Parathyroid adenoma (tissue), 2 donors: Measurements from ENCODE around the gene TMEM184C.

Experiments used
- H2AFZ ChIP-seq: fragments of 300-600 bp; sonication (generic); one replicate; pipeline ENCODE4 v1.7.0; 2017; ENCODE audit warnings: antibody characterized with exemption, mild to moderate bottlenecking
- H3K27ac ChIP-seq: fragments of 300-600 bp; sonication (generic); one replicate; pipeline ENCODE4 v1.7.0; 2017
- H3K27me3 ChIP-seq: fragments of 300-600 bp; sonication (generic); one replicate; pipeline ENCODE4 v1.7.0; 2017; ENCODE audit warnings: low read length; ENCODE audit not compliant: control insufficient read depth, insufficient read depth
- H3K36me3 ChIP-seq: fragments of 300-600 bp; sonication (generic); one replicate; pipeline ENCODE4 v1.7.0; 2017; ENCODE audit warnings: low read length; ENCODE audit not compliant: control insufficient read depth, insufficient read depth
- H3K4me1 ChIP-seq: fragments of 300-600 bp; sonication (generic); one replicate; pipeline ENCODE4 v1.7.0; 2017; ENCODE audit warnings: control low read depth
- H3K4me2 ChIP-seq: fragments of 300-600 bp; sonication (generic); one replicate; pipeline ENCODE4 v1.7.0; 2017; ENCODE audit warnings: low read length
- H3K4me3 ChIP-seq: fragments of 300-600 bp; sonication (generic); one replicate; pipeline ENCODE4 v1.7.0; 2017; ENCODE audit warnings: low read depth, low read length
- H3K79me2 ChIP-seq: fragments of 300-600 bp; sonication (generic); one replicate; pipeline ENCODE4 v1.7.0; 2017; ENCODE audit warnings: control low read depth
- H3K9ac ChIP-seq: fragments of 300-600 bp; sonication (generic); one replicate; pipeline ENCODE4 v1.7.0; 2017; ENCODE audit warnings: mild to moderate bottlenecking
- H3K9me3 ChIP-seq: fragments of 300-600 bp; sonication (generic); one replicate; pipeline ENCODE4 v1.7.0; 2017; ENCODE audit warnings: low read length; ENCODE audit not compliant: control insufficient read depth
- CTCF ChIP-seq: fragments of 300-600 bp; sonication (generic); IDR thresholded peaks from one replicate; pipeline ENCODE4 v1.7.0; 2017; ENCODE audit warnings: antibody characterized with exemption, mild to moderate bottlenecking
- donor health status: primary hyperparathyroidism.

The TMEM184C gene

DNA sequence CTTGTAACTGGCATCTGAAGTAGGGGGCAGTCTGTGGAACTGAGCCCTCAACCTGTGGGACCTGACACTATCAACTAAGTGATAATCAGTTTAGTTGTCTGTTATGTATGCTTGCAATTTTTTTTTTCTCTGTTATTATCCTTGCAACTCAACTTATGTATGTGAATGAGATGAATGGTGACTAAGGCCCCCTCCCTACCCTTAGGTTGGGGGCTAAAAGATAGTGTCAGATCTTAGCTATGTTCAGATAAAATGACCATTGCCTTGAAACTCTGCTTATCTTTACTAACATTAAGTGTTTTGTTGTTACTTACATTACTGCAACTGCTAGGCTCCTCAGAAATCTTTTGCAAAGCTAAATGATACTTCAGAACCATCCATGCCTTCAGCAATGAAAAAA, 31.5 kb downstream of the TMEM184C start:
- no peak overlapping the region for H2AFZ ChIP-seq
- no peak overlapping the region for H3K4me3 ChIP-seq
- no peak overlapping the region for H3K9ac ChIP-seq
- H3K36me3 ChIP-seq, result no peaks in the 10 kb centered on the region
- no peak overlapping the region for H3K4me2 ChIP-seq
- peaks cover 2% of the 10 kb centered on the region for H3K79me2 ChIP-seq
- H3K4me1 ChIP-seq, result no peaks in the 10 kb centered on the region
- H3K27ac ChIP-seq, result no peak overlapping the region
- H3K9me3 ChIP-seq, result no peaks in the 10 kb centered on the region
- H3K27me3 ChIP-seq, result no peaks in the 10 kb centered on the region
- TF ChIP-seq CTCF, result no peak

GRCh38 chr4:147651563-147651962, 34.4 kb downstream of the TMEM184C start:
- Histone ChIP-seq H3K9me3 (no peaks in the 10 kb centered on the region), H3K36me3 (no peaks in the 10 kb centered on the region), H3K4me2 (no peak overlapping the region), H3K27ac (no peak overlapping the region), H3K9ac (no peak overlapping the region), H3K79me2 (peaks cover 2% of the 10 kb centered on the region), H3K4me1 (no peaks in the 10 kb centered on the region), H3K4me3 (no peak overlapping the region), H2AFZ (no peak overlapping the region), H3K27me3 (no peaks in the 10 kb centered on the region)
- no peak for TF ChIP-seq CTCF

DNA sequence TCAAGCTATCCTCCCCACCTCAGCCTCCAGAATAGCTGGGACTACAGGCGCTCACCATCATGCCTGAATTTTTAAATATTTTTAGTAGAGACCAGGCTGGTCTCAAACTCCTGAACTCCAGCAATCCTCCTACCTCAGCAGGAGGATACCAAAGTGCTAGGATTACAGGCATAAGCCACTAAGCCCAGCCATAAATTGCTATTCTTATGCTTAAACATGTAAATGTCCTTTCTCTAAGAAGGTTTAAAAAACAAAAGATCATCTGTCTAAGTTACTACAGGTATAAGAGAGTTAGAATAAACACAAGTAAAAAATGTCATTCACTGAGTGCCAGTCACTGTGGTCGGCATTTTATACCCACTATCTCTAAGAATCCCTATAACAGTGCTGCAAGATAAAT, 38.4 kb downstream of the TMEM184C start:
- no peak overlapping the region for H2AFZ ChIP-seq
- H3K36me3 ChIP-seq, result no peaks in the 10 kb centered on the region
- H3K79me2 ChIP-seq, result peaks cover 2% of the 10 kb centered on the region
- no peak overlapping the region for H3K27ac ChIP-seq
- H3K4me3 ChIP-seq, result no peak overlapping the region
- H3K4me1 ChIP-seq, result no peaks in the 10 kb centered on the region
- no peak for TF ChIP-seq CTCF
- no peak overlapping the region for H3K4me2 ChIP-seq
- H3K9me3 ChIP-seq, result no peaks in the 10 kb centered on the region
- no peak overlapping the region for H3K9ac ChIP-seq
- H3K27me3 ChIP-seq, result no peaks in the 10 kb centered on the region

DNA sequence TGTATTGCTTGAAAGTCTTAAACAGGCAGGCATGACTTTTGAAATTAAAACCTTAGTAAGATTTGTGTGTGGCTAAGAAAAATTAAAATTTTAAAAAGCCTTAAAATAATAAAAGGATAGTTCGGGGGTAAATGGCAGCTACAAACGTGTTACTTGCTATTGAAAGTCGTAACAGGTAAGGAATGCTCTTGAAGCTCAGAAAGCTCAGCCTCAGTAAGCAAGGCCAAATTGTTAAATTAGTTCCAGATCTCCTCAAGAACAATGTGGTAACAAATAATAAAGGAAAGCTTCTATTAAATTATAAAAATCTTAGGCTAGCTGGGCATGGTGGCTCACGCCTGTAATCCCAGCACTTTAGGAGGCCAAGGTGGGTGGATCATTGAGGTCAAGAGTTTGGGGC, 41.3 kb downstream of the TMEM184C start:
- Histone ChIP-seq H3K4me3 (no peak overlapping the region), H3K9ac (no peak overlapping the region), H3K27ac (no peak overlapping the region), H3K4me2 (no peak overlapping the region), H2AFZ (no peak overlapping the region), H3K9me3 (no peaks in the 10 kb centered on the region), H3K27me3 (no peaks in the 10 kb centered on the region), H3K36me3 (no peaks in the 10 kb centered on the region), H3K79me2 (no peaks in the 10 kb centered on the region), H3K4me1 (no peaks in the 10 kb centered on the region)
- TF ChIP-seq CTCF, result no peak

GRCh38 chr4:147674073-147674472, 56.9 kb downstream of the TMEM184C start:
- no peak overlapping the region for H3K4me3 ChIP-seq
- no peak overlapping the region for H3K9ac ChIP-seq
- no peaks in the 10 kb centered on the region for H3K79me2 ChIP-seq
- H3K27ac ChIP-seq, result no peak overlapping the region
- H3K36me3 ChIP-seq, result no peaks in the 10 kb centered on the region
- H3K27me3 ChIP-seq, result no peaks in the 10 kb centered on the region
- TF ChIP-seq CTCF, result no peak
- H2AFZ ChIP-seq, result no peak overlapping the region
- H3K4me2 ChIP-seq, result no peak overlapping the region
- no peaks in the 10 kb centered on the region for H3K4me1 ChIP-seq
- H3K9me3 ChIP-seq, result no peaks in the 10 kb centered on the region
